Measurements from ENCODE around the gene FOXO3. TPM values are rescaled to one million over a fixed set of nuclear protein-coding genes. Genes with fewer than 3 reads are reported as not detected.
"Not testable (repeated sequence)": the region's sequence is repeated elsewhere in the genome, so short reads cannot be mapped to it uniquely, and the experiment has no call there.

Gene FOXO3
- total RNA-seq, 1 donor from 2014 or later = 43.3 TPM

- H3K4me3 Mint-ChIP-seq = no peak overlapping the region
- no peak for DNase-seq (ENCODE audit: extremely low spot score, unreplicated experiment)
- peaks cover 5% of the 10 kb centered on the region for H3K4me1 Mint-ChIP-seq (ENCODE audit: unreplicated experiment)
- H3K9me3 Mint-ChIP-seq = no peaks in the 10 kb centered on the region
- no peaks in the 10 kb centered on the region for H3K36me3 Mint-ChIP-seq
- H3K27ac Mint-ChIP-seq = no peak overlapping the region
- peak; percentile 91 for TF ChIP-seq CTCF (conservative IDR thresholded peaks at IDR 0.05)
- no peaks in the 10 kb centered on the region for H3K27me3 Mint-ChIP-seq
Measured at GRCh38 chr6:108526739-108527174, 34.0 kb upstream of the FOXO3 start.

GRCh38 chr6:108528878-108529277 is 31.8 kb upstream of the FOXO3 start:
- TF ChIP-seq CTCF (conservative IDR thresholded peaks at IDR 0.05) = no peak
- H3K27ac Mint-ChIP-seq = no peak overlapping the region
- H3K9me3 Mint-ChIP-seq = no peaks in the 10 kb centered on the region
- H3K27me3 Mint-ChIP-seq = peaks cover 6% of the 10 kb centered on the region
- no peaks in the 10 kb centered on the region for H3K36me3 Mint-ChIP-seq
- no peak overlapping the region for H3K4me3 Mint-ChIP-seq
- no peak for DNase-seq (ENCODE audit: extremely low spot score, unreplicated experiment)
- H3K4me1 Mint-ChIP-seq (ENCODE audit: unreplicated experiment) = peaks cover 5% of the 10 kb centered on the region

GRCh38 chr6:108531332-108531731 is 29.4 kb upstream of the FOXO3 start:
- Mint-ChIP-seq H3K9me3 (no peaks in the 10 kb centered on the region), H3K27me3 (peaks cover 6% of the 10 kb centered on the region), H3K27ac (no peak overlapping the region), H3K4me1 (ENCODE audit: unreplicated experiment) (no peaks in the 10 kb centered on the region), H3K4me3 (no peak overlapping the region), H3K36me3 (no peaks in the 10 kb centered on the region)
- no peak for DNase-seq (ENCODE audit: extremely low spot score, unreplicated experiment)
- no peak for TF ChIP-seq CTCF (conservative IDR thresholded peaks at IDR 0.05)

GRCh38 chr6:108535114-108535742 is 25.5 kb upstream of the FOXO3 start:
- no peak for TF ChIP-seq CTCF (conservative IDR thresholded peaks at IDR 0.05)
- H3K27ac Mint-ChIP-seq = no peak overlapping the region
- H3K27me3 Mint-ChIP-seq = peaks cover 6% of the 10 kb centered on the region
- no peak overlapping the region for H3K4me3 Mint-ChIP-seq
- H3K36me3 Mint-ChIP-seq = no peaks in the 10 kb centered on the region
- no peaks in the 10 kb centered on the region for H3K9me3 Mint-ChIP-seq
- DNase-seq (ENCODE audit: extremely low spot score, unreplicated experiment) = no peak
- no peaks in the 10 kb centered on the region for H3K4me1 Mint-ChIP-seq (ENCODE audit: unreplicated experiment)

GRCh38 chr6:108535920-108536535 is 24.7 kb upstream of the FOXO3 start:
- H3K36me3 Mint-ChIP-seq; H3K27me3 Mint-ChIP-seq; H3K9me3 Mint-ChIP-seq; DNase-seq (ENCODE audit: extremely low spot score, unreplicated experiment); H3K27ac Mint-ChIP-seq; H3K4me3 Mint-ChIP-seq; H3K4me1 Mint-ChIP-seq (ENCODE audit: unreplicated experiment): not testable (repeated sequence)

Measured in type B pancreatic cell (in vitro differentiated cells).